Measurements from ENCODE around the gene FIGNL2. TPM values are rescaled to one million over a fixed set of nuclear protein-coding genes. Genes with fewer than 3 reads are reported as not detected.

The FIGNL2 gene
- total and polyA plus RNA-seq, 2 donors (not counting 1 experiment from before 2014, with no cell fraction given), result 0.07 to 0.17 TPM

GRCh38 chr12:51825216-51825615 is 23.3 kb downstream of the FIGNL2 start:
- no peaks in the 10 kb centered on the region for H3K79me2 ChIP-seq (ENCODE audit: control insufficient read depth, insufficient read depth, low read length)
- no peaks in the 10 kb centered on the region for H3K36me3 ChIP-seq (ENCODE audit: control insufficient read depth, insufficient read depth, low read length)

GRCh38 chr12:51823875-51824565 is 24.5 kb downstream of the FIGNL2 start:
- Histone ChIP-seq H2AFZ (ENCODE audit: low read length) (no peak overlapping the region), H3K9me3 (ENCODE audit: control insufficient read depth, insufficient read depth, low read depth, low read length) (no peaks in the 10 kb centered on the region), H3K9ac (ENCODE audit: insufficient read depth, low read length) (no peak overlapping the region), H3K36me3 (ENCODE audit: control insufficient read depth, insufficient read depth, low read length) (no peaks in the 10 kb centered on the region), H3K27me3 (ENCODE audit: control insufficient read depth, insufficient read depth, low read length) (no peaks in the 10 kb centered on the region), H3K79me2 (ENCODE audit: control insufficient read depth, insufficient read depth, low read length) (no peaks in the 10 kb centered on the region), H3K4me3 (replicated peaks in 1 of 4; ENCODE audit: control extremely low read depth in 1 of 4, insufficient read depth in 1 of 4, low read depth in 3 of 4, low read length in 4 of 4) (no peak overlapping the region), H3K4me1 (ENCODE audit: control insufficient read depth, extremely low read depth, insufficient read depth, low read length) (no peaks in the 10 kb centered on the region), H4K20me1 (ENCODE audit: control insufficient read depth, extremely low read depth, insufficient read depth, low read length) (no peaks in the 10 kb centered on the region), H3K4me2 (ENCODE audit: extremely low read depth, insufficient read depth, low read length) (no peak overlapping the region), H3K27ac (ENCODE audit: insufficient read depth, low read length) (no peak overlapping the region)
- peak; percentile 57 to 76 for DNase-seq (ENCODE audit: low read depth in 2 of 2)
- TF ChIP-seq EZH2 (IDR thresholded peaks at IDR 0.05; ENCODE audit: low read length, missing control alignments), result no peak
- peak; percentile 47 to 67 for TF ChIP-seq CTCF (conservative IDR thresholded peaks at IDR 0.05 in 1 of 2, IDR thresholded peaks at IDR 0.05 in 1 of 2; ENCODE audit: low read depth in 1 of 2, low read length in 2 of 2)

More at GRCh38 chr12:51825216-51825615, 23.3 kb downstream of the FIGNL2 start:
- H3K27me3 ChIP-seq (ENCODE audit: control insufficient read depth, insufficient read depth, low read length), result no peaks in the 10 kb centered on the region
- no peaks in the 10 kb centered on the region for H3K4me1 ChIP-seq (ENCODE audit: control insufficient read depth, extremely low read depth, insufficient read depth, low read length)
- no peaks in the 10 kb centered on the region for H4K20me1 ChIP-seq (ENCODE audit: control insufficient read depth, extremely low read depth, insufficient read depth, low read length)
- no peaks in the 10 kb centered on the region for H3K9me3 ChIP-seq (ENCODE audit: control insufficient read depth, insufficient read depth, low read depth, low read length)
- TF ChIP-seq CTCF (conservative IDR thresholded peaks at IDR 0.05 in 1 of 2, IDR thresholded peaks at IDR 0.05 in 1 of 2; ENCODE audit: low read depth in 1 of 2, low read length in 2 of 2) (no peak), EZH2 (IDR thresholded peaks at IDR 0.05; ENCODE audit: low read length, missing control alignments) (no peak)
- no peak overlapping the region for H3K4me2 ChIP-seq (ENCODE audit: extremely low read depth, insufficient read depth, low read length)
- H3K4me3 ChIP-seq (replicated peaks in 1 of 4; ENCODE audit: control extremely low read depth in 1 of 4, insufficient read depth in 1 of 4, low read depth in 3 of 4, low read length in 4 of 4), result no peak overlapping the region
- no peak overlapping the region for H3K9ac ChIP-seq (ENCODE audit: insufficient read depth, low read length)
- DNase-seq (ENCODE audit: low read depth in 2 of 2), result no peak
- H3K27ac ChIP-seq (ENCODE audit: insufficient read depth, low read length), result no peak overlapping the region
- no peak overlapping the region for H2AFZ ChIP-seq (ENCODE audit: low read length)

GRCh38 chr12:51822956-51823355 is 25.6 kb downstream of the FIGNL2 start:
- H3K27ac ChIP-seq (ENCODE audit: insufficient read depth, low read length), result no peak overlapping the region
- H3K36me3 ChIP-seq (ENCODE audit: control insufficient read depth, insufficient read depth, low read length), result no peaks in the 10 kb centered on the region
- no peaks in the 10 kb centered on the region for H3K9me3 ChIP-seq (ENCODE audit: control insufficient read depth, insufficient read depth, low read depth, low read length)
- DNase-seq (ENCODE audit: low read depth in 2 of 2), result no peak
- H3K27me3 ChIP-seq (ENCODE audit: control insufficient read depth, insufficient read depth, low read length), result no peaks in the 10 kb centered on the region
- H2AFZ ChIP-seq (ENCODE audit: low read length), result no peak overlapping the region
- no peak overlapping the region for H3K4me2 ChIP-seq (ENCODE audit: extremely low read depth, insufficient read depth, low read length)
- no peaks in the 10 kb centered on the region for H3K79me2 ChIP-seq (ENCODE audit: control insufficient read depth, insufficient read depth, low read length)
- H3K9ac ChIP-seq (ENCODE audit: insufficient read depth, low read length), result no peak overlapping the region
- no peaks in the 10 kb centered on the region for H4K20me1 ChIP-seq (ENCODE audit: control insufficient read depth, extremely low read depth, insufficient read depth, low read length)
- no peak overlapping the region for H3K4me3 ChIP-seq (replicated peaks in 1 of 4; ENCODE audit: control extremely low read depth in 1 of 4, insufficient read depth in 1 of 4, low read depth in 3 of 4, low read length in 4 of 4)
- H3K4me1 ChIP-seq (ENCODE audit: control insufficient read depth, extremely low read depth, insufficient read depth, low read length), result peaks cover 4% of the 10 kb centered on the region
- no peak for TF ChIP-seq CTCF (conservative IDR thresholded peaks at IDR 0.05 in 1 of 2, IDR thresholded peaks at IDR 0.05 in 1 of 2; ENCODE audit: low read depth in 1 of 2, low read length in 2 of 2)
- TF ChIP-seq EZH2 (IDR thresholded peaks at IDR 0.05; ENCODE audit: low read length, missing control alignments), result no peak
